Measurements from ENCODE around the gene CEP162.
A peak's percentile ranks its signal among the peaks of the same experiment; 100 is the strongest.

The CEP162 gene

GRCh38 chr6:84093441-84094435 is 133.7 kb downstream of the CEP162 start:
- TF ChIP-seq EZH2phosphoT487 (IDR thresholded peaks at IDR 0.05; ENCODE audit: borderline replicate concordance) (no peak), CTCF (conservative IDR thresholded peaks at IDR 0.05; ENCODE audit: low read length) (no peak)
- H3K27me3 ChIP-seq (ENCODE audit: insufficient read depth, low read length, poor library complexity, severe bottlenecking) = no peaks in the 10 kb centered on the region
- no peaks in the 10 kb centered on the region for H3K9me3 ChIP-seq (ENCODE audit: insufficient read depth, low read depth, low read length)
- no peaks in the 10 kb centered on the region for H3K36me3 ChIP-seq (ENCODE audit: insufficient read depth, low read length)
- H3K9ac ChIP-seq (ENCODE audit: low read depth, low read length, poor library complexity, severe bottlenecking) = no peak overlapping the region
- H3K79me2 ChIP-seq (ENCODE audit: insufficient read depth, low read length) = no peaks in the 10 kb centered on the region
- no peak overlapping the region for H3K4me3 ChIP-seq (ENCODE audit: low read length, poor library complexity, severe bottlenecking)
- H3F3A ChIP-seq (ENCODE audit: low read depth) = no peaks in the 10 kb centered on the region
- H3K4me1 ChIP-seq (ENCODE audit: insufficient read depth, low read length, poor library complexity, severe bottlenecking) = no peaks in the 10 kb centered on the region
- H3K9me2 ChIP-seq (replicated peaks; ENCODE audit: low read depth, low read length) = no peaks in the 10 kb centered on the region
- H4K20me1 ChIP-seq (ENCODE audit: insufficient read depth, low read length, poor library complexity, severe bottlenecking) = no peaks in the 10 kb centered on the region
- H2AFZ ChIP-seq (ENCODE audit: low read length) = peak overlapping the region; percentile 44; the same call in 1 of the 2 replicates
- no peak overlapping the region for H3K4me2 ChIP-seq (ENCODE audit: low read depth, low read length, poor library complexity, severe bottlenecking)

- Histone ChIP-seq H3K4me2 (ENCODE audit: low read depth, low read length, poor library complexity, severe bottlenecking) (no peak overlapping the region), H3K4me3 (ENCODE audit: low read length, poor library complexity, severe bottlenecking) (no peak overlapping the region), H3K9ac (ENCODE audit: low read depth, low read length, poor library complexity, severe bottlenecking) (no peak overlapping the region), H3K36me3 (ENCODE audit: insufficient read depth, low read length) (no peaks in the 10 kb centered on the region), H3K9me2 (replicated peaks; ENCODE audit: low read depth, low read length) (no peaks in the 10 kb centered on the region), H3K9me3 (ENCODE audit: insufficient read depth, low read depth, low read length) (no peaks in the 10 kb centered on the region), H3K27me3 (ENCODE audit: insufficient read depth, low read length, poor library complexity, severe bottlenecking) (no peaks in the 10 kb centered on the region), H3F3A (ENCODE audit: low read depth) (no peaks in the 10 kb centered on the region), H3K79me2 (ENCODE audit: insufficient read depth, low read length) (no peaks in the 10 kb centered on the region), H3K4me1 (ENCODE audit: insufficient read depth, low read length, poor library complexity, severe bottlenecking) (no peaks in the 10 kb centered on the region), H2AFZ (ENCODE audit: low read length) (no peak overlapping the region), H4K20me1 (ENCODE audit: insufficient read depth, low read length, poor library complexity, severe bottlenecking) (no peaks in the 10 kb centered on the region)
- TF ChIP-seq CTCF (conservative IDR thresholded peaks at IDR 0.05; ENCODE audit: low read length) (no peak), EZH2phosphoT487 (IDR thresholded peaks at IDR 0.05; ENCODE audit: borderline replicate concordance) (no peak)
These were observed 137.9 kb downstream of the CEP162 start for GRCh38 chr6:84089552-84089951.

- H3F3A ChIP-seq (ENCODE audit: low read depth) = no peaks in the 10 kb centered on the region
These were observed 138.4 kb downstream of the CEP162 start for GRCh38 chr6:84089081-84089480.

More at GRCh38 chr6:84089081-84089480, 138.4 kb downstream of the CEP162 start:
- Histone ChIP-seq H2AFZ (ENCODE audit: low read length) (no peak overlapping the region), H4K20me1 (ENCODE audit: insufficient read depth, low read length, poor library complexity, severe bottlenecking) (no peaks in the 10 kb centered on the region), H3K4me3 (ENCODE audit: low read length, poor library complexity, severe bottlenecking) (no peak overlapping the region), H3K79me2 (ENCODE audit: insufficient read depth, low read length) (no peaks in the 10 kb centered on the region), H3K4me1 (ENCODE audit: insufficient read depth, low read length, poor library complexity, severe bottlenecking) (no peaks in the 10 kb centered on the region), H3K9me2 (replicated peaks; ENCODE audit: low read depth, low read length) (no peaks in the 10 kb centered on the region), H3K9ac (ENCODE audit: low read depth, low read length, poor library complexity, severe bottlenecking) (no peak overlapping the region), H3K9me3 (ENCODE audit: insufficient read depth, low read depth, low read length) (no peaks in the 10 kb centered on the region), H3K36me3 (ENCODE audit: insufficient read depth, low read length) (no peaks in the 10 kb centered on the region), H3K27me3 (ENCODE audit: insufficient read depth, low read length, poor library complexity, severe bottlenecking) (no peaks in the 10 kb centered on the region), H3K4me2 (ENCODE audit: low read depth, low read length, poor library complexity, severe bottlenecking) (no peak overlapping the region)
- no peak for TF ChIP-seq EZH2phosphoT487 (IDR thresholded peaks at IDR 0.05; ENCODE audit: borderline replicate concordance)
- no peak for TF ChIP-seq CTCF (conservative IDR thresholded peaks at IDR 0.05; ENCODE audit: low read length)
